Breast epithelium (tissue), 3 donors: ENCODE measurements around the gene BNC2.

Experiments
- POLR2A ChIP-seq: fragments of 450-650 bp; IDR thresholded peaks from one replicate; pipeline ENCODE4 v1.6.1; 2016; ENCODE audit warnings: antibody characterized with exemption, mild to moderate bottlenecking, moderate library complexity
- POLR2AphosphoS5 ChIP-seq, 3 donors: sonication (generic); formaldehyde crosslinking; IDR thresholded peaks; one replicate each; pipeline ENCODE4 v1.6.1; 2017; ENCODE audit warnings: antibody characterized with exemption in 3 of 3
- TF ChIP-seq, protein P1 (sequence below), 3 donors: fragments of 450-650 bp; IDR thresholded peaks; one replicate each; pipeline ENCODE4 v1.5.1; 2016 to 2017; ENCODE audit warnings: antibody characterized with exemption in 3 of 3, mild to moderate bottlenecking in 3 of 3, moderate library complexity in 3 of 3

- TF ChIP-seq POLR2A (no peak), POLR2AphosphoS5 (IDR thresholded peaks at IDR 0.05) (no peak)
- TF ChIP-seq, protein P1, sequence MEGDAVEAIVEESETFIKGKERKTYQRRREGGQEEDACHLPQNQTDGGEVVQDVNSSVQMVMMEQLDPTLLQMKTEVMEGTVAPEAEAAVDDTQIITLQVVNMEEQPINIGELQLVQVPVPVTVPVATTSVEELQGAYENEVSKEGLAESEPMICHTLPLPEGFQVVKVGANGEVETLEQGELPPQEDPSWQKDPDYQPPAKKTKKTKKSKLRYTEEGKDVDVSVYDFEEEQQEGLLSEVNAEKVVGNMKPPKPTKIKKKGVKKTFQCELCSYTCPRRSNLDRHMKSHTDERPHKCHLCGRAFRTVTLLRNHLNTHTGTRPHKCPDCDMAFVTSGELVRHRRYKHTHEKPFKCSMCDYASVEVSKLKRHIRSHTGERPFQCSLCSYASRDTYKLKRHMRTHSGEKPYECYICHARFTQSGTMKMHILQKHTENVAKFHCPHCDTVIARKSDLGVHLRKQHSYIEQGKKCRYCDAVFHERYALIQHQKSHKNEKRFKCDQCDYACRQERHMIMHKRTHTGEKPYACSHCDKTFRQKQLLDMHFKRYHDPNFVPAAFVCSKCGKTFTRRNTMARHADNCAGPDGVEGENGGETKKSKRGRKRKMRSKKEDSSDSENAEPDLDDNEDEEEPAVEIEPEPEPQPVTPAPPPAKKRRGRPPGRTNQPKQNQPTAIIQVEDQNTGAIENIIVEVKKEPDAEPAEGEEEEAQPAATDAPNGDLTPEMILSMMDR (IDR thresholded peaks at IDR 0.05), result no peak
Observed at GRCh38 chr9:16912197-16912596, 41.7 kb upstream of the BNC2 start.
